Measurements from ENCODE around the gene TRIM10.

Gene TRIM10

GRCh38 chr6:30147096-30147495 is 13.9 kb downstream of the TRIM10 start:
- Histone ChIP-seq H3K79me2 (ENCODE audit: insufficient read depth, low read length) (no peaks in the 10 kb centered on the region), H3K9me3 (ENCODE audit: insufficient read depth, low read depth, low read length) (no peaks in the 10 kb centered on the region), H3F3A (ENCODE audit: low read depth) (no peaks in the 10 kb centered on the region; the same call in 1 of the 2 replicates), H3K4me1 (ENCODE audit: insufficient read depth, low read length, poor library complexity, severe bottlenecking) (peaks cover 40% of the 10 kb centered on the region), H3K4me3 (ENCODE audit: low read length, poor library complexity, severe bottlenecking) (no peak overlapping the region), H3K9me2 (replicated peaks; ENCODE audit: low read depth, low read length) (no peaks in the 10 kb centered on the region), H3K4me2 (ENCODE audit: low read depth, low read length, poor library complexity, severe bottlenecking) (no peak overlapping the region), H3K27me3 (ENCODE audit: insufficient read depth, low read length, poor library complexity, severe bottlenecking) (no peaks in the 10 kb centered on the region), H3K9ac (ENCODE audit: low read depth, low read length, poor library complexity, severe bottlenecking) (no peak overlapping the region), H4K20me1 (ENCODE audit: insufficient read depth, low read length, poor library complexity, severe bottlenecking) (no peaks in the 10 kb centered on the region), H3K36me3 (ENCODE audit: insufficient read depth, low read length) (no peaks in the 10 kb centered on the region), H2AFZ (ENCODE audit: low read length) (no peak overlapping the region; the same call in 1 of the 2 replicates)
- TF ChIP-seq EZH2phosphoT487 (IDR thresholded peaks at IDR 0.05; ENCODE audit: borderline replicate concordance) (no peak), CTCF (conservative IDR thresholded peaks at IDR 0.05; ENCODE audit: low read length) (no peak)

- TF ChIP-seq EZH2phosphoT487 (IDR thresholded peaks at IDR 0.05; ENCODE audit: borderline replicate concordance) (no peak), CTCF (conservative IDR thresholded peaks at IDR 0.05; ENCODE audit: low read length) (no peak)
- Histone ChIP-seq H3K4me1 (ENCODE audit: insufficient read depth, low read length, poor library complexity, severe bottlenecking) (peaks cover 34% of the 10 kb centered on the region), H3F3A (ENCODE audit: low read depth) (no peaks in the 10 kb centered on the region; the same call in 1 of the 2 replicates), H3K9me3 (ENCODE audit: insufficient read depth, low read depth, low read length) (no peaks in the 10 kb centered on the region), H3K36me3 (ENCODE audit: insufficient read depth, low read length) (no peaks in the 10 kb centered on the region), H3K4me2 (ENCODE audit: low read depth, low read length, poor library complexity, severe bottlenecking) (no peak overlapping the region), H3K9ac (ENCODE audit: low read depth, low read length, poor library complexity, severe bottlenecking) (no peak overlapping the region), H4K20me1 (ENCODE audit: insufficient read depth, low read length, poor library complexity, severe bottlenecking) (no peaks in the 10 kb centered on the region), H3K79me2 (ENCODE audit: insufficient read depth, low read length) (no peaks in the 10 kb centered on the region), H3K4me3 (ENCODE audit: low read length, poor library complexity, severe bottlenecking) (no peak overlapping the region), H3K9me2 (replicated peaks; ENCODE audit: low read depth, low read length) (no peaks in the 10 kb centered on the region), H3K27me3 (ENCODE audit: insufficient read depth, low read length, poor library complexity, severe bottlenecking) (no peaks in the 10 kb centered on the region), H2AFZ (ENCODE audit: low read length) (no peak overlapping the region)
Measured at GRCh38 chr6:30145818-30146217, 15.2 kb downstream of the TRIM10 start.

GRCh38 chr6:30144811-30145210 is 16.2 kb downstream of the TRIM10 start:
- Histone ChIP-seq H3K4me2 (ENCODE audit: low read depth, low read length, poor library complexity, severe bottlenecking) (no peak overlapping the region), H2AFZ (ENCODE audit: low read length) (0 out of 2 replicates have a peak overlapping the region, but pooled peaks have one; percentile 78), H4K20me1 (ENCODE audit: insufficient read depth, low read length, poor library complexity, severe bottlenecking) (no peaks in the 10 kb centered on the region), H3K27me3 (ENCODE audit: insufficient read depth, low read length, poor library complexity, severe bottlenecking) (no peaks in the 10 kb centered on the region), H3K4me1 (ENCODE audit: insufficient read depth, low read length, poor library complexity, severe bottlenecking) (peaks cover 25% of the 10 kb centered on the region), H3K9me2 (replicated peaks; ENCODE audit: low read depth, low read length) (no peaks in the 10 kb centered on the region), H3K9me3 (ENCODE audit: insufficient read depth, low read depth, low read length) (no peaks in the 10 kb centered on the region), H3K9ac (ENCODE audit: low read depth, low read length, poor library complexity, severe bottlenecking) (no peak overlapping the region), H3K79me2 (ENCODE audit: insufficient read depth, low read length) (no peaks in the 10 kb centered on the region), H3K4me3 (ENCODE audit: low read length, poor library complexity, severe bottlenecking) (no peak overlapping the region), H3K36me3 (ENCODE audit: insufficient read depth, low read length) (no peaks in the 10 kb centered on the region), H3F3A (ENCODE audit: low read depth) (no peaks in the 10 kb centered on the region; the same call in 1 of the 2 replicates)
- TF ChIP-seq CTCF (conservative IDR thresholded peaks at IDR 0.05; ENCODE audit: low read length) (no peak), EZH2phosphoT487 (IDR thresholded peaks at IDR 0.05; ENCODE audit: borderline replicate concordance) (no peak)
